HG03280 (cell line): ENCODE data around the gene PPP2R2C.

Experiments used
- ATAC-seq: cut with Tn5 transposase; IDR thresholded peaks from one replicate; pipeline ENCODE4 v1.9.1; 2021; ENCODE audit warnings: mild to moderate bottlenecking, moderate library complexity; ENCODE audit not compliant: unreplicated experiment

PPP2R2C gene

DNA sequence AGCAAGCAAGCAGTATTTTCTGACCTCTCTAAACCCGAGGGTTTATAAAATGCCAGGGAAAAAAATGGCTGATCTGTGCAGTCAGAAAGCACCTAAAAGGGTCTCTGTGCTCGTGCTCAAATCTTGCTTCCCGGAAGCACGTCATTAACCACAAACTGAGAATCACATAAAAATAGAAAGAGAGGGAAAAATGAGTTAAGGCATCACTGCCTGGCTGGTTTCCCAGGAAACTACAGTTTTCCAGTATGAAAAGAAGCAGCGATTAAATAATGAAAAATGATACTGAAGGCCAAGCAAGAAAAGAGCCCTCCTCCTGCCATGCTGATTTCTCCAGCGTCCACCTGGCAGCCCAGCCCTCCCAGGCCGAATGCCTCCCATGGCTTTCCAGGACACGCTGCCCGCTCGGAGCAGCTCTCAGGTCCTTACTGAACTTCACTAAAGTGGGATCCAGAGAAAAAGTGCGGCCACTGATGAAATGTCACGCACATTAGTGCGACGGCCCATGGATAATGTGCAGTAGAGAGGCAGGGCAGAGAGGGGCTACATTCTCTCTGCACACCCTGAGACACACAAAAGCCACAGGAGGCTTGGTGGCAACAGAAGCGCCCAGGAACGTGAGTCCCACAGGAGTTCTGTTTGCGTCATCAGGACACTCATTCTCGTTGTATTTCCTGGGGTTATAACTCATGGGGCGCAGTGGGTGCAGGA is 122.4 kb downstream of the PPP2R2C start:
- no peak for ATAC-seq

DNA sequence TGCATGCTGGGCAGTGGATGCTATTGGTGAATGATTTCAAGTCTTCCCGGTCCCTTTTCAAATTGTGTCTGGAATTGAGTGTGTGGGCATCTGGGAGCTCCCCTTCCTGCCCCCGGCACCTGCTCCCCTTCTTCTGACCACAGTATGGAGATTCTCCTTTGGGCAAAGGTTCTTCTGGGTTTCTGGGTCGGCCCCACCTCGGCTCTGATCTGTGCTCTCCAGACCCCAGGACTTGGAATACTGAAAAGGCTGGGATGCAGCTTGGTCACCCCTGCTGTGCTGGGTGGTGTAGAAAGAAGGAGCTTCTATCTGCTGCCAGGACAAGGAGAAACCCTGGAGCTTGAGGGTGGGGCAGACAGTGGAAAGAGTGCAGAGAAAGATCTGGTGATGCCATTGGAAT is 124.0 kb downstream of the PPP2R2C start:
- ATAC-seq = no peak

DNA sequence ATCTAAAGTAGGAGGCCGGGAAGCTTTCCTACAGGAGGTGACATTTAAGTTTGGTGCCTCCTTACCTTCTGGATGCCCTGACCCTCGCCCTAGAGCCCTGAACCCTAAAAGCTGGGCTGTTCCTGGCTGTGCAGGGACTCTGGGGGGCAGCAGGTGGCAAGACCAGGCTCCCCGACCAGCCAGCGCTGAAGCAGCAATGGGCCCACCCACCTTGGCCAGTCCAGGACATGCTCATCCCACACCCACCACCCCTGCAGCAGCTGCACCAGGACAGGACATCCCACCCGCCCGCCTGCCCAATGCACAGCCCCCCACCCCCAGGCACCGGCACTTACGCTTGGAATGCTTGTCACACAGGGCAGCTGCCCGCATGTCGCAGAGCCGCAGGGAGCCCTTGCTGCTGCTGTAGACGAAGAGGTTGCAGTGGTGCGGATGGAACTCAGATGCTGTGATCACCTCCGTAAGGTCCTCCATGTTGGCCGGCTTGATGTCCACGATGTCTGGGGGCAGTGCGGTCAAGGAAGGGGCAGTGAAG is 124.8 kb downstream of the PPP2R2C start:
- no peak for ATAC-seq

DNA sequence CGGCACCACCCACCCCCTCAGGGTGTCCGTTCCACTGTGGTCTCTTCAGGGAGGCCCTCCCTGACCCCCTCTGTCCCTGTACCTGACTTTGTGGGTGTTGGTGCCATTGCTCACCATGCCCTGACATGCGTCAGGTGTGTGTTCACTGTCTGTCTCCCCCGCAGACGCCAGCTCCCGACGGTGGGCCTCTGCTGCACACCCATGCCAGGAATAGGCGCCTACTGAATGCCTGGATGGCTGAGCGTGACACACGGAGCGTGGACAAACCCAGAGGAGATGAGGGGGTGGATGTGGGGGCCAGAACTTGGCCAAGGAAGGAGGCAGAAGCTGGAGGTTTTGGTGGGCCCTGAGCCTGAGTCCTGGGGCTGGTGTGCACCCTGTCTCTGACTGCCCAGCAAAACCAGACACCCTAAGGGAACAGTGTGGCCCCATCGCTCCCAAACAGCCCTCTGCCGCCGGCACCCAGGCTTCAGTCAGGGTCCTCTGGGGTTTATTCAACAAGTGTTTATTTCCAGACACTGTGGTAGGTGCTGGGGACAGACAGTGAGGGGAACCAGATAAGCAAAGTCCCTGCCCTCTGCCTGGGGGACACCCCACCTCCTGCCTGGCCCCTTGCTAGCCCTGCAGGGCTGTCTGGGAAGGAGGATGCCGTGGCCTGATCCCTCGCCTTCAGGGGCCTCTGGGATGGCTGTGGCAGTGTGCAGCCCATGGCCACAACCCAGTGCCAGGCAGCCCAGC is 125.9 kb downstream of the PPP2R2C start:
- ATAC-seq = no peak

DNA sequence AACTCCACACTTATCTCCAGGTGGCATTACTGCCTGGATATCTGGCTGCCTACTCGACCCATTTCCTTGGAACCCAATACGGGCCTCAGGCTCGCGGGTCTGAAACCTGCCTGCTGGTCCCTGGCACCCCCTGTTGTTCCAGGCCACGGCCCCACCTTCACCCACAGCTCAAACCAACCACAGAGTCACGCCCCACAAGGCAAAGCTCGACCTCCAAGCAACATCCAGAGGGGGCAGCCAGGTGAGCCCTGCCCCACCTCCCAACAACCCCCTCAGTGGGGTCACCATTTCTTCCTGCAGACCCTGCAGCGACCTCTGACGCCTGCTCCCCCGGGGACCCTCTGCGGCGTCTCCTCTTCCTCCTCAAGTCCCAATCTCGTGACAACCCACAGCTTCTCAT is 126.5 kb downstream of the PPP2R2C start:
- no peak for ATAC-seq

DNA sequence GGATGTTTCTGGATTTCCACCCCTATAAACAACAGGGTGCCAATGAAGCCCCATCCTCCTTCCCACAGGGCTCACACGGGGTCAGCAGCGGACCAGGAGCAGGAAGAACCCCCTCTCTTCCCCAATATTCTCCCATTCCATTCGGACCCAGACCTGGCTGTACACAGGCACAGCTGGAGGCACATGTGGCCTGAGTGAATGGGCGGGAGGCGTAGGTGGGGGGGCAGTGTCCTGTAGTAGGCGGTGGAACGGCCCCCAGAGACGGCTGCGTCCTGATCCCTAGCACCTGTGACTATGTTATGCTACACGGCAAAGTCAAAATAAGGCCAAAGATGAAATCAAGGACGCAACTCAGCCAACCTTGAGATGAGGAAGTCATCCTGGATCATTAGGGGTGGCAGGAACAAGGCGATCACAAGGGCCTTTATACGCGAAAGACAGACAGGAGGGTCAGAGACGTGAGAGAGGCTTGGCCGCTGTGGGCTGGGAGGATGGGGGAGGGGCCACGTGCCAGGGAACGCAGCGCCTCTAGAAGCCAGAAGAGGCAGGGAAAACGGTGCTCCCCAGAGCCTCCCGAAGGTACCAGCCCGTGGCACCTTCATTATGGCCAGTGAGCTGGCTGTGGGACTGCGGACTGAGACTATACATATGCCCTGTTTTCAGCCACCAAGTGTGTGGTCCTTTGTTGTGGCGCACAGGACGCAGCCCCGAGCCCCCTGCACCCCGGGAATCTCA is 127.2 kb downstream of the PPP2R2C start:
- ATAC-seq = no peak

DNA sequence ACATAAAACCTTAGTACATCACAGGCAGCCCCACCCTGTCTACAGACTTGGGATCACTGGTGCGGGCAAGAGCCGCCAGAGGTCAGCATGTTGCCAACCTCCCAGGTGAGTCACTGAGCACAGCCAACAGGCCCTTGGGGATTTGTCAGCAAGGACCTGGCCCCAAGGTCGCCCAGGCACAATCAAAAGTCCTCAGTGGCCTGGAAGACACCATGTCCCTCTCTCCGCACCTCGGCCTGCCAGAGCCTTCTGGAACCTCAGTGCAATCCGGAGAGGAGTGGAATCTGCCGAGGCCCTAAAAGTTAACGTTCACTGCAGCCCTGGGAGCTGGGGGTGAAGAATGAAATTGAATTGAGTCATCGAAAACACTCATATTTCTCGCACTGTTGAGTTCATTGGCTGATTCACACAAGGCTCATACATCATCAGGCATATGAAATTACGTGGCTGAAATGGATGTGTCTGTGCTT is 128.4 kb downstream of the PPP2R2C start:
- no peak for ATAC-seq

DNA sequence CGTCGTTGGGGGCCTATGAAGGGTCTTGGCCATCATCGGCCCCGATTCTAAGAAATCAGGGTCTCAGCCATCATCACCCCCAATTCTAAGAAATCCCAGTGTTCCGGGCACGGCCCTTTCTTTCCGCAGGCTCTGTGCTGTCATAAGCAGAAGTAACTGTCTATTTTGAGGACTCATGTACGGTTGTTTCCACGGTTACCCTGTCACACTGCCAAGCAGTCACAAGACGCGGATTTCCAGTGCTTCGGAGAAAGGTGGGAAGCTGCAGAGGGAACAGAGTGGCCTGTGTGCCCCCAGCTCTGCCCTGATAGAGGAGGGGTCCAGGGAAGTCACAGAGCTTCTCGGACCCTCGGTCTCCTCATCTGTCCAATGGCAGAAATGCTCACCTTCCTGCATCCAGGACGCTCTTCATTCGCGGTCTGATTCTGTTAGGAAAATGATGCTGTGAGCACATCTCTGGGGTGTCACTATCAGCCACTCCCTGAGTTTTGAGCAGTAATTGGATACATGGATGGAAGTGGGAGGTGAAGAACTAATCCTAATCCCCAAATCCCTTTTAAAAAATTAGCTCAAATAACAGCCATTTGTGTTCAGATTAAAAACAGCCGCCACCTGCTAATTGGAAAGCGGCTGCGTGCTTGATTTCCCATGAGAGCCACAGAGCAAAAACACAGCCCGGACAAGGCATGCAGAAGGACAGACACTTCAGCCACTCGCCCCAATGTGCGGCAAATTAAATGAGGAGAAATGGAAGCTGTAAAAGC is 129.7 kb downstream of the PPP2R2C start:
- no peak for ATAC-seq

DNA sequence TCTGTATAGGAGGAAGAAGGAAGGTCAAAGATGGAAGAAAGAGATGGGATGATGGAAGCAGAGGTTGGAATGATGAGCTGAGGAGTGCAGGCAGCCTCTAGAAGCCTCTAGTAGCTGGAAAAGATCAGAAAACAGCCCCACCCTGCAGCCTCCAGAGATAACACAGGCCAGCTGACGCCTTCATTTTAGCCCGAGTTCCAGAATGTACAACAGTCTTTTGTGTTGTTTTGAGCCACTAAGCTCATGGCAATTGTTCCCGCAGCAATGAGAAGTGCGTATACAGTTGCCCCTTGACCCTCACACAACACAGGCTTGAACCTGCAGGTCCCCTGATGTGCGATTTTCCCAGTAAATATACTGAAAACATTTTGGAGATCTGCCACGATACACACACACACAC is 130.7 kb downstream of the PPP2R2C start:
- ATAC-seq = no peak

DNA sequence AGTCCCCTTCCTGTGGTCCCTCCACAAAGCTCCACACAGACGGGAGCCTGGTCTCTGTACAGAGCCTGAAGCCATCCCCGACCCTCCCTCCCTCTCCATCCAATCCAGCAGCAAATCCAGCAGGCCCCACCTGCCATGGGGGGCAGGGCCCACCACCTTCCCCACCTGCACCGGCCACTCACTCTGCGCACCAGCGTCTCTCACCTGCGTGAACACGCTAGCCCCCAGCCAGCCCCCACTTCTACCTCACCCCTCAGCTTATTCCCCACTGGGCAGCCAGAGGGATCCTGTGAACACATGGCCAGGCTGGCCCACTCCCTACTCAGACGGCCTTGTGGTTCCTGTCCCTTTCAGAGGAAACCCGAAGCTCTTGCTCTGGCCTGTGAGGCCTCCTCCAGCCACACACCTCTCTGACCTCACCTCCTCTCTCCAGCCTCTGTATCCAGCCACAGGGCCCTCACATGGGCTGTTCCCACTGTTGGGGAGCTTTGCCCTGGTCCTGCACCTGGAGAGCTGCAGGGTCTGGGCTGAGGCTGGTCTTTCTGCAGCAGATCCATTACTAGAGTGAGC is 131.9 kb downstream of the PPP2R2C start:
- ATAC-seq = no peak

DNA sequence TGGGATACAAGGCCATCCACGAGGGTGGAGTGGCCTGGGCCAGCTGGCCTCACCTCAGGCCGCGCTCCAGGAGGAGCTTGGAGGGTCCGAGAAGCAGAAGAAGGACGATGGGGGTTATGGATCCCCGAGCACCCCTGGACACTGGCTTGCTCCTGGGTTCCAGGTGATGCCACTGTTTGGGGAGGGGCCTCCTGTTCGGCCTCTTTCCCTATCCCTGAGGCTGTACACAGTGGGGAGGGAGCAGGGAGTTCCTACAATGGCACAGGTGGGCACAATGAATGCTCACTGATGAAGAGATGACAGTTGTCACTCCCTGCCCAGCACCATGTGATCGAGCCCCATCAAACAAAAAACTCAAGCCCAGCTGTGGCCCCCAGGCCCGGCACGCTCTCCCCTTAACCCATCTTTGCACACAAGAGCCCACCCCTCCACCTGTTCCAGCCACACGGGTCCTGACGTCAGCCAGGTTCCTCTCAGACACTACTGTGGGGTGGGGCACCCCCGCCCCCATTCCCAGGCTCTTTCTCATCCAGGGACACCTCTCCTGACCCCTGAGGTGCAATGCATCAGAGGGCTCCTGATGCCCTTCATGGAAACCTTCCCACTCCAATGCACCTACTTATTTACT is 132.5 kb downstream of the PPP2R2C start:
- no peak for ATAC-seq

DNA sequence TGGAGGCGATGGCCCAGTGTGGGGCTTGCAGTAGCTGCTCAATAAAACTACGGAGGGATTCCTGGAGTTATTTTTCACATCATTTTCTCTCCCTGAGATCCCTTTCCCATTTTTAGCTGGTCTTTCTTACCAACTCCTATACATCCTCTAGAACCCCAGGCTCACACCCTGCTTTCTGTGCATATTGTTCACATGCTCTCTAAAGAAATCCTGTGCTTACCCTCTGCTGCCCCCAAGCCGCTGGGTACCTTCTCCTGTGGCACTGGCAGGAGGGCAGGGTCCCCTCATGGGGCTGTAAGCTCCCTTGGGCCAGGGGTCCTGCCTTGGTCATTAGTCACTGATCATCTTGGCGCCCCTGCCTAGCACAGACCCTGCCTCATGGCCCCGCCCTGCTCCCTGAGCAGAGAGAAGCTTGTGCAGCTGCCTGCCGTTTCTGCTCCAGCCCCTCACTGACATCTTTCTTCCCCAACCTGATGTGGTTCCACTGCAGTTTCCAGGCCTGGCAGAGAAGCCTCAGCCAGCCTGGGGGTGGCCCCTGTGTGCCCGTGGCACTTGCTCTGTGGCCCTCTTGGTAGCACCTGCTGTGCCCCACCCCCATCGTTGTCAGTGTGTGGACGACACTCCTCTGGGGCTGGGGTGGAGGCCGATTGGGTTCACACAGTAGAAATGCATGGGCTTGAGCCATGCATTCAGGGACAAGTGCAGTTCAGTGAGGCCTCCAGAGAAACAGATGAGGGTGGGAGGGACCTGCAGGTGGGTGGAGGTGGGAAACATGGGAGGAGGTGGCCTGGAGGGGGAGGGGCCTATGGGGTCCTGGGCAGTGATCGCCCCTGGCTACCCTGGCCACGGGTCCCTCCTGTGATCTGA is 133.2 kb downstream of the PPP2R2C start:
- no peak for ATAC-seq

DNA sequence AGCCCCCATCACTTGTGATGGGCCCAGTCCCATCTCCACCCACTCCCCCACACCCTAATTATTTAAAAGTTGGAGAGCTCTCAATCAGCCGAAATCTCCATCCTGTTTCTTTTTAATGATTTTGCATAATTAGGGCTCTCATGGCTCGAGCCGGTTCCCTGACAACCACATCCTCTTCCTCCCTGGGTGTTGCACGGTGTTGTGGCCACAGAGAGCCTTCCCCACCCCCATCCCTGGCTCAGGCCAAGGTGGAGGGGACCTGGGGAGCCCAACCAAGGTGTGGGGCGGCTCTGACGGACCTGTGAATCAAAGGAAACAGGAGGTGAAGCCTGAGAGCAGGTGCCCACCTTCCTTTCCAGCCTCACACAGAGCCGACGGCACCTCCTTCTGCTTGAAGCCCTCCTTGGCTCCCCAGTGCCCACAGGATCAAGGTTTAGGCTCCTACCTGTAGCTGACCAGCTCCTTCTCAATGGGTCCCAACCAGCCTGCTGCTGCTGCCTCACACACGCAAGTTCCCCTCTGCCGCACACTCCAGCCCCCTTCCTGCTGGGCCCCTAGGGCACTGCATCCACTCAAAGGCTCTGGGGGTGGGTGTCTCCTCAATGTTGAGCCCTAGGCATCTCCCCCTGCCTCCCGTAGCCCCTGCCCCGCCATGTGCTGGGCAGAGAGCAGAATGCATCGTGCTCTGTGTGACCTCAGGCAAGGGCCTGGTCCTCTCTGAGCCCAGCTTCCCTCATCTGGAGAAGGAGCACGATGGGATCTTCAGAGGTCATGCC is 134.1 kb downstream of the PPP2R2C start:
- ATAC-seq = no peak

DNA sequence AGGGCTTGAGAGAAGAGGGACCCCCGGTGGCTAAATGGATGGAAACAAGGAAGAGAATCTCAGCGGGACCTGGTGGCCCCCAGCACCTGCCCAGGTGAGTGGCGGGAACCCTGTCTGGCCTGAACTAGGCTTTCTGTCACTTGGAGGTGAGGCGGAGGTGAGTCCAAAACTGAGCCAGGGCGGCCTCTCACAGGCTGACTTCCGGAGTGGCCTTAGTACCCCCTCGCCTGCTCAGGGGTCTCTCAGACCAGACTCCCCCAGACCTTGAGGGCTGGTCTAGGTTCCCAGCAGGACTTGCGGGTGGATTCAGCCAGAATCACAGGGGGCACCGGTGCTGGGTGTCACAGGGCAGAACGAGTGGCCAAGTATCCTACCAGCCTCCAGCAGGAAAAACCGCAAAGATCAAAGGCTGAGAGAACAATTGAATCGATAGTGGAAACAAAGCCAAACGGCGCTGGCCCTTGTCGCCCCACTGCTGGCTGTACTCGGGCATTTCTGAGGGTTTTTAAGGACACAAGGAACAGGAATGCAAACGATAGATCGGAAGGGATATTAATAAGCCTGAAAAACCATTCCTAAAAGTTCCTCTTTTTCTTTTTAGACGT is 135.0 kb downstream of the PPP2R2C start:
- ATAC-seq = no peak

DNA sequence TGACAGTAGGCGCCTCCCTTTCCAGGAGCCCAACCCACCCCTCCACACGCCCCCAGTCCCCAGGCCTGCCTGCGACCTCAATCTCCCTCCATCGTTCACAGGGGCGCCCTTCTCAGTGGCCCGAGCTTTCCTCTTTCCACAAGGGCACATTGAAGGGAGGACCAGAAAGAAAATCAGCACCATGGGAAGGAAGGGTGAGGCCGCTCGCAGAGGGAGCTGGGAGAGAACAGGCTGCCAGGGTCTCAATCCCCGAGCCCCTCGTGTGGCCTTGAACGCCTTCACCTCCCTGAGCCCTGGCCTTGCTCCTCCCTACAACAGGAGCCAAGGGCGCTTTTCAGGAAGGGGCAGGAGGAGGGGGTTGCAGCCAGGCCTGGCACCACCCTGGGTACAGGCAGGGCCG is 136.2 kb downstream of the PPP2R2C start:
- no peak for ATAC-seq

DNA sequence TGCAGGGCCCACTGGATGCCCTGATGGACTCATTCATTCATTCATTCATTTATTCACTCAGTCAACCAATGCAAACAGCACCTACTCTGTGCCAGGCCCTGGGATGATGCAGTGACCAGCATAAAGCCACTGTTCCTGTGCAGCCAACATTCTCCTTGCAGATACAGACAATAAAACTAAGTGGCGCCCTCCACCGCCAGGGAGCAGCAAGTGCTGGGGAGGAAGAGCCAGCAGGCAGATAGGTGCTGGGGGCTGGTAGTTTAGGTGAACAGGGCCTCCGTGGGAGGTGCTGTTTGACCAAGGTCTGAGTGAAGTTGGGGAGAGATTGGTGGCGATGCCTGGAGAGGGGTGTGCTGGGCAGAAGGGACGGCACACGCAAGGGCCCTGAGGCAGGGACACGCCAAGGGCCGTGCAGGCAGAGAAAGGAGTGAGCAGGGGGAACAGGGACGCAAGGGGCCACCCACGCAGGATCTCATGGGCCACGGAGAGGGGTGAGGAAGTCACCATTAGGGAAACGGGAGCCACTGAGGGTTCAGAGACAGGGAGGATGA is 137.3 kb downstream of the PPP2R2C start:
- ATAC-seq = no peak

DNA sequence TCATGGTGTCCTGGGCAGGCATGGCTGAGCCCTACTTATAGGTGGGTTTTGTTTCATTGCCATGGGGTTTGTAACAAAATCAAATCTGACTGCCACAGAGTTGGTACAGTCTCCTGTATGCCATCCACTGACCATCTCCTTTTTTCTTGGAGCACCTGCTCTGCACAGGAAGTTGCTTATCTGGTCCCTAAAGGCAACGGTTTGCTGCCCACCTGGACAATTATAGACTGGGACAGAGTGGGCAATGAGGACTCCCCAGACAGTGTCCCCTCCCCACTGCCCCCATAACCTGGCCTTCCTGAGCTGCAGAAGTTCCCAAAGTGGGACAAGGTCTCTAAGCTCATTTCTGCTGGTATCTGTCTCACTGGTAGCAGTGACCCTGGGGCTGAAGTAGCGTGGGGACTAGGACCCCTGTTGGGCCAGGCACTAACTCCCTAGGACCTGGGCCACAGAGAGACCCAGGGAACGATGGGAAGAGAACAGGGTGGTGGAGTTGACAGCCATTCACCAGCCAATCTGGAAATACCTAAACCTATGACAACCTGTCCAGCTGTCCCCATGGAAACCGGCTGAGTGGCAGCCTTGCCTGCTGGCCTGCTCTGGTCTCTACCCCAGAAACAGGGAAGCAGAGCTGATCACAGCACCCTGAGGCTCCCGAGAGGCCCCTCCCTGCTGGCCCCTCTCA is 138.1 kb downstream of the PPP2R2C start:
- ATAC-seq = no peak
